SJSA1 (cell line): ENCODE data around the gene KIAA1671. TPM values are rescaled to one million over a fixed set of nuclear protein-coding genes. Genes with fewer than 3 reads are reported as not detected.
A peak's percentile ranks its signal among the peaks of the same experiment; 100 is the strongest.

ENCODE experiments used
- DNase-seq, 2 experiments: peaks; one replicate each; pipeline ENCODE4 v3.0.0-alpha.2; 2015 to 2020; ENCODE audit warnings: low spot score in 2 of 2, low read depth in 1 of 2
- H3K27ac ChIP-seq: fragments of 250-450 bp; sonication (Bioruptor Pico); 2 replicates; pipeline ENCODE4 v1.5.1; 2020; ENCODE audit warnings: mild to moderate bottlenecking, moderate library complexity
- H3K27me3 ChIP-seq: fragments of 250-450 bp; sonication (Bioruptor Pico); replicated peaks from 2 replicates; pipeline ENCODE4 v1.5.1; 2020; ENCODE audit warnings: mild to moderate bottlenecking, moderate library complexity
- H3K36me3 ChIP-seq: fragments of 250-450 bp; sonication (Bioruptor Pico); 2 replicates; pipeline ENCODE4 v1.5.1; 2020; ENCODE audit warnings: mild to moderate bottlenecking
- H3K4me1 ChIP-seq: fragments of 250-450 bp; sonication (Bioruptor Pico); replicated peaks from 2 replicates; pipeline ENCODE4 v1.6.1; 2021; ENCODE audit warnings: mild to moderate bottlenecking
- H3K4me3 ChIP-seq: fragments of 250-450 bp; sonication (Bioruptor Pico); 2 replicates; pipeline ENCODE4 v1.5.1; 2020; ENCODE audit warnings: mild to moderate bottlenecking
- H3K9me3 ChIP-seq: fragments of 250-450 bp; sonication (Bioruptor Pico); replicated peaks from 2 replicates; pipeline ENCODE4 v1.5.1; 2020; ENCODE audit warnings: mild to moderate bottlenecking
- total RNA-seq: library from RNA; depleted of rRNA; stranded (reverse); fragments of >200 nt; shearing (Covaris generic); gene quantifications from 2 replicates; pipeline ENCODE4 v1.2.3, GENCODE V29; 2014

Gene KIAA1671
- total RNA-seq, 1 experiment from 2014 or later = 0.03 TPM

DNA sequence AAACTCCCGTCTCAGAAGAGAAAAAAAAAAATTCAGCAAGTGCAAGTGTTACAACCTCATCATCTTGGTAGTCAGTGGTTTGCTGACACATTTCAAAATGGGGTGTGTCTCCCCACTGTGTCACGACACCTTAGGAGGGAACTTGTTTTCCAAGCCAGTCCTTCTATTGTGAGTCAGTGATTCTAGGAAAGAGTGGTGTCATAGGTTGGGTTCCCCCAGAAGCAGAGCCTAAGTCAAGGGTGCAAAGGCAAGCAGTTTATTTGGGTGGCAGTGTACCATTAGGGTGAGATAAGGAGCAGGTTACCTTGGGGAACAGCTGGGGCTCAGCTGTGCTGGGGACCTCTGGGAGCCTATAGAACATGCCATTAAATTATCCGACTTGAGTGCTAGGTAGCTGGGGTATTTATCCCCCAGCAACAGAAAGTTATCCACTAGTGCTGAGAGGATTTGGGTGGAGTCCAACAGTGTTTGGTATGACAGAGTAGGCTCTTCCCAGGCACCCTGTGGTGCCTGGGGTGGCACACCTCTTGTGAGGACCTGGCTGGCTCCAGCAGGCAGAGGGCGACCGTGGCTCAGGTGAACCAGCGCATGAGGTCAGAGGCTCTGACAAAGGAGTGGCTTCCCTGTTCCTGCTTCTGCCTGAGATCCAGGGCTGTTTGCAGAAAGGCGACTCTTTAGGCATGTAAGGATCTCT lies 41.7 kb downstream of the KIAA1671 start:
- Histone ChIP-seq H3K9me3 (no peaks in the 10 kb centered on the region), H3K4me1 (peaks cover 41% of the 10 kb centered on the region), H3K4me3 (no peak overlapping the region), H3K27me3 (no peaks in the 10 kb centered on the region), H3K27ac (no peak overlapping the region), H3K36me3 (no peaks in the 10 kb centered on the region)
- DNase-seq = no peak

GRCh38 chr22:24995649-24996180 lies 43.2 kb downstream of the KIAA1671 start:
- Histone ChIP-seq H3K9me3 (no peaks in the 10 kb centered on the region), H3K4me3 (no peak overlapping the region), H3K36me3 (no peaks in the 10 kb centered on the region), H3K27me3 (no peaks in the 10 kb centered on the region), H3K4me1 (peaks cover 30% of the 10 kb centered on the region), H3K27ac (no peak overlapping the region)
- no peak for DNase-seq

DNA sequence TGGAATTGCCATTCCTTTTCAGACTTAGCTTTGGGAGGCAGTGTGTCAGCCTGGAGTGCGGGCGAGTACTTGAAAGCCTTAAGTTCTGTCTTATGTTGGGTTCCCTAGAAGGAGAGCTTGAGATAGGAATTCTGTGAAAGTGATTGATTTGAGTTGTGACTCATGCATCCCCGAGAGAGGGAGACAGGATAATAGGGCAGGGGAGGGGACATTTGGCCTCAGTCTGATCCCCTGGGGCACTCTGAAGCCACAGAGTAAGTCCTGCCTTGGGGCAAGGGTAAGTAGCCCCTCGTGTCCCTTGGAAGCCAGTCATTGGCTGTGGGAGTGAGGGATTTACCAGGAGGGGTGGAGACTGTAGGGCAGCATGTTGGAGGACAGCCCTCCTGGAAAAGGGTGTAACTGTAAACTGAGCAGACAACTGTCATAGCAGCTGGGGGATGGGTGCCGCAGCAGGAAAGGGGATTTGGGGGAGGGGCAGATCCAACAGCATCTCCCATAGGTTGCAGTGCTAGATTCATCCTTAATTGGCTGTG lies 44.0 kb downstream of the KIAA1671 start:
- no peaks in the 10 kb centered on the region for H3K9me3 ChIP-seq
- H3K36me3 ChIP-seq = no peaks in the 10 kb centered on the region
- DNase-seq = peak; percentile 35 to 52
- no peak overlapping the region for H3K4me3 ChIP-seq
- no peaks in the 10 kb centered on the region for H3K27me3 ChIP-seq
- H3K27ac ChIP-seq = no peak overlapping the region
- H3K4me1 ChIP-seq = peaks cover 23% of the 10 kb centered on the region

DNA sequence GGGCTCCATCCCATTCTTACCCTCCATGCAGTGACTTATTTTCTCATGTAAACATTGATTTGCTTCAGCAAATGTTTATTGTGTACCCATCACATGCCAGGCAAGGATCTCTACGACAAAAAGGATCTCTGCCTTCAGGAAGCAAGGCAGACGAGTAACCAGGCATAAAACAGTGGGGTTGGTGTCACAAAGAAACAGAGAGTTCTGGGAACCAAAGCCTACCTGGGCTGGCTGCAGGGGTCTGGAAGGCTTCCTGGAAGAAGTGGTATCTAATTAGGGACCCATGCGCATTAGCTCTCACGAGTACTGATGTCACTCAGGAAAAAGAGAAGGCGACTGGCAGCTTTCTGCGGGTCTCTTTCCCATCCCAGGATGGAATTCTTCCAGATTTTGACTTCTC lies 44.5 kb downstream of the KIAA1671 start:
- Histone ChIP-seq H3K4me1 (peaks cover 17% of the 10 kb centered on the region), H3K27ac (no peak overlapping the region), H3K27me3 (no peaks in the 10 kb centered on the region), H3K4me3 (no peak overlapping the region), H3K36me3 (no peaks in the 10 kb centered on the region), H3K9me3 (no peaks in the 10 kb centered on the region)
- no peak for DNase-seq

- Histone ChIP-seq H3K4me1 (peaks cover 14% of the 10 kb centered on the region), H3K27me3 (no peaks in the 10 kb centered on the region), H3K9me3 (no peaks in the 10 kb centered on the region), H3K36me3 (no peaks in the 10 kb centered on the region), H3K4me3 (no peak overlapping the region), H3K27ac (no peak overlapping the region)
- no peak for DNase-seq
Observed at GRCh38 chr22:25000686-25001085, 48.2 kb downstream of the KIAA1671 start.

DNA sequence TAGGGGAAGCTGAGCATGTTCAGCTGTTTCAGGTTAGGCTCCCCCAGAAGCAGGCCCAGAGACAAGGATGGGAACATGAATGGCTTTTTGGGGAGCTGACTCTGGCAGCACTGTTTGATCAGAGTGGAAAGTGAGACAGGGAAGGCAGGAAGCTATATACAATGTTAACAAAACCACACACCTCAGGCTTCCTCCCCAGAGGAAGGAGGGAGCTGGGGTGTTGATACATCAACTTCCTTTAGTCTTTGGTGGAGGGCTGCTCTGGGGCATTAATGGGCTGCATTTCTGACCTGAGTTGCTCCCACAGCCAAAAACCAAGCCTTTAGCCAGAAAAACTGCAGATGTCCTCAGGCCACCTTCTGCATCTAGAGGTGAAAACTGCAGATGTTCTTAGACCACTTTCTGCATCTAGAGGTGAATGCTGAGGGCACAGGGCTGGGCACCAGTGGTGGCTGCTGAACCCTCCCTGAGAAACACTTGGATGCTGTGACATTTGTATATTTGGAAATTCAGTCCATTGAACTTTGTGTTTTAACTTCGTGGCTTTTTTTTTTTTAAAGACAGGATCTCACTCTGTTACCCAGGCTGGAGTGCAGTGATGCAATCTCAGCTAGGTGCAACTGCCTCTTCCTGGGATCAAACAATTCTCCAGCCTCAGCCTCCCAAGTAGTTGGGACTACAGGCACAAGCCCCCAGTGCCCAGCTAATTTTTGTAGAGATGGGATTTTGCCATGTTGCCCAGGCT lies 49.9 kb downstream of the KIAA1671 start:
- no peaks in the 10 kb centered on the region for H3K9me3 ChIP-seq
- no peak overlapping the region for H3K4me3 ChIP-seq
- no peak overlapping the region for H3K27ac ChIP-seq
- DNase-seq = no peak
- no peaks in the 10 kb centered on the region for H3K27me3 ChIP-seq
- H3K4me1 ChIP-seq = no peaks in the 10 kb centered on the region
- no peaks in the 10 kb centered on the region for H3K36me3 ChIP-seq

DNA sequence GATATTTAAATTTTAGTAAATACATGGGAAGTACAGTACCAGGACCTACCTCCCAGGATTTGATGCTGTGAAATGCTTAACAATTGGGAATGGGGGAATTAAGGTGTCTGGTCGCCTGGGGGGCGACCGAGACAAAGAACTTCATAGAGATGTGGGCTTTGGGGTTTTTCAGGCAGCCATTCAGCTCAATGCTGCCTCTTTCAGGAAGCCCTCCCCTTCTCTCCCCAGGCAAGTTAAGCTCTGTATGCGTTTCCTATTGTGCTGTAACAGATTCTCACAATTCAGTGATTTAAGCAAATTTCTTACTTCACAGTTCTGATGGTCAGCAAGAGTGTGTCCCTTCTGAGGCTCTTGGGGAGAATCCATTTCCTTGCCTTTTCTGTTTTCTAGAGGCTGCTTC lies 53.8 kb downstream of the KIAA1671 start:
- Histone ChIP-seq H3K4me1 (no peaks in the 10 kb centered on the region), H3K36me3 (no peaks in the 10 kb centered on the region), H3K27me3 (no peaks in the 10 kb centered on the region), H3K27ac (no peak overlapping the region), H3K9me3 (no peaks in the 10 kb centered on the region), H3K4me3 (no peak overlapping the region)
- DNase-seq = no peak

- Histone ChIP-seq H3K27me3 (no peaks in the 10 kb centered on the region), H3K36me3 (no peaks in the 10 kb centered on the region), H3K27ac (no peak overlapping the region), H3K4me3 (no peak overlapping the region), H3K4me1 (no peaks in the 10 kb centered on the region), H3K9me3 (no peaks in the 10 kb centered on the region)
- DNase-seq = no peak
Observed at GRCh38 chr22:25007444-25008106, 55.1 kb downstream of the KIAA1671 start.

DNA sequence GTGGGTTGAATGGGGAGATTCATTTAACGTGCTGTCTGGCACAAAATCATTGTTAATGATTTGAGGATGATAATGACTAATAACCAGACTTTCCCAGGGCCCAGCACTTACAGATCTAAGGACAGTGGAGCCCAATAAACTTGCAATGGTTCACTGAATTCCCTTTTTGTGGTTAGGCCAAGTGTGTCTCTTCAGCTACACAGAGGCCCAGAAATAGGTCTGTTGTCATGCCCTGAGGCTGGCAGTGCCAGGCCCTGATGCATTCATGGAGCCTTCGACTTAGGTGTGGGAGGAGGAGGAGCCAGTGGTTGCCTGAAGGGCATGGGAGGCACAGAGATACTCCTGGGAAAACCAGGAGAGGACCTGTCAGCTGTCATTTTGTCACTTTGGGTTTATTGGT lies 56.1 kb downstream of the KIAA1671 start:
- Histone ChIP-seq H3K4me3 (no peak overlapping the region), H3K27me3 (no peaks in the 10 kb centered on the region), H3K4me1 (no peaks in the 10 kb centered on the region), H3K27ac (no peak overlapping the region), H3K9me3 (no peaks in the 10 kb centered on the region), H3K36me3 (no peaks in the 10 kb centered on the region)
- no peak for DNase-seq

DNA sequence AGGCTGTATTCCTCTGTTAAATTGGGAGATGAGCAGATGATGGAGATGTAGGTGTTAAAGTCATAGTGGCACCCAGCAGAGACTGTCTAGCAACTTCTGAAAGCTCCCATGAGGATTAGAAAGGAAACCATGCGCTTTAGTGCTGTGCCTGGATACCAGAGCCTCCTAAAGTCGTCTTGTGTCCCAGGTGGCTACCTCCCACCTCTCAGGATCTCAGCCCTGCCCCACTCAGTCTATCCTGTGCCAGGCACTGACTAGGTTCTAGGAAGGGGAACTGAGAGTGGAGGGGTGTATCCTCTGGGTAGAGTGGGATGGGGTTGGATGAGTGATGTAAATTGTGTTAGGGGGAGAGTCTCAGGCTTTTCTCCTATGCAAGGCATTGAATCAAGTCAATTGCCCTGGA lies 60.2 kb downstream of the KIAA1671 start:
- Histone ChIP-seq H3K36me3 (no peaks in the 10 kb centered on the region), H3K9me3 (no peaks in the 10 kb centered on the region), H3K4me1 (no peaks in the 10 kb centered on the region), H3K27ac (no peak overlapping the region), H3K27me3 (no peaks in the 10 kb centered on the region), H3K4me3 (no peak overlapping the region)
- no peak for DNase-seq

DNA sequence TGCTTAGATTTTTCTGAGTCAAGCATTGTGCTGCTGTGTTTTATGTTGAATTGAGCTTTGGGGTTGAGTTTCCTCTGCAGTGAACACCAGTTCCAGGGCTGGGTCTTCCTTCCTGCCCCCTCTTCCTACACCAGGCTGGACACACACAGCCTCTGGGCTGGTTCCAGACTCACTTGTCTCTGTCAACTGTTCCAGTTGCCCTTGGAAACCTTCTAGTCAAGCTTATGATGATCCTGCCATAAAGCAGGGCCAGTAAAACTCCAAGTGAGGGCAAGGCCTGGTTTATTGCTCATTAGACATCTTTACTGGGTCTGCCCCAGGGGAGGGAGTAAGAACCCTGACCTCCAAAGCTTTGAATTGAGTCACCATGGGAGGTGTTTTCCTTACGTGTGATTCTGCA lies 61.1 kb downstream of the KIAA1671 start:
- Histone ChIP-seq H3K4me1 (no peaks in the 10 kb centered on the region), H3K4me3 (no peak overlapping the region), H3K27ac (no peak overlapping the region), H3K36me3 (no peaks in the 10 kb centered on the region), H3K27me3 (no peaks in the 10 kb centered on the region), H3K9me3 (no peaks in the 10 kb centered on the region)
- no peak for DNase-seq

DNA sequence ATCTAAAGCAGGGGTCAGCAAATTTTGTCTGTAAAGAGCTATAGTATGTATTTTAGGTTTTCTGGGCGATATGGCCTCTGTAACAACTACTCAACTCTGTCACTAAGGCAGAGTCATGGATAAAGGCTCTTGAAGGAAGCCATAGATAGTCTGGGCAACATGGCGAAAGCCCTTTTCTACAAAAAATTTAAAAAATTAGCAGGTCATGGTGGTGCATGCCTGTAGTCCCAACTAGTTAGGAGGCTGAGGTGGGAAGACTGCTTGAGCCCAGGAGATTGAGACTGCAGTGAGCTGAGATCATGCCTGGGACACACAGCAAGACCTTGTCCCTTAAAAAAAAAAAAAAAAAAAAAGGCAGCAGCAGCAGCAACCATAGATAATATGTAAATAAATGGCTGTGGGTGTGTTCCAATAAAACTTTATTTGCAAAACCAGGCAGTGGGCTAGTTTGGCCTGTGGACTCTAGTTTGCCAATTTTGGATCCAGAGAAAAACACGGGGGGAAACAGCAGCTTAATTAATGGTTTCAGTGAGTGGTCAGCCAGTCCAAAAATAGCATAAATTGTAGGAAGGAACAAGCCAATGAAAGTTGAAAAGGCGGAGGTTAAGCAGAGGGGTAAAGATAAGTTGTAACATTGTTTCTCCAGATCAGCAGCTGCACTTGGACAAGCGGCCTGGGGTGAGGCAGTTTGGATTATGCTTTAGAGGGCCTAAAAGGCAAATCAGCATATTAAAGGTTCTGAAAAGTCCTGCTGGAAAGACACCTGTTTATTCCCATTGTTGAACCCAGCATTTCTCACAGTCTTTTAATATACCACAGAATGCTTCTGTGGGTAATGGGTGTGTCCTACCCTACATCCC lies 62.6 kb downstream of the KIAA1671 start:
- Histone ChIP-seq H3K36me3 (no peaks in the 10 kb centered on the region), H3K9me3 (no peaks in the 10 kb centered on the region), H3K27me3 (no peaks in the 10 kb centered on the region), H3K4me1 (no peaks in the 10 kb centered on the region), H3K4me3 (no peak overlapping the region), H3K27ac (no peak overlapping the region)
- DNase-seq = no peak

GRCh38 chr22:25016311-25016710 lies 63.8 kb downstream of the KIAA1671 start:
- DNase-seq = no peak
- no peaks in the 10 kb centered on the region for H3K9me3 ChIP-seq
- H3K36me3 ChIP-seq = no peaks in the 10 kb centered on the region
- no peaks in the 10 kb centered on the region for H3K4me1 ChIP-seq
- no peak overlapping the region for H3K4me3 ChIP-seq
- no peaks in the 10 kb centered on the region for H3K27me3 ChIP-seq
- H3K27ac ChIP-seq = no peak overlapping the region
